GM18517 (cell line): ENCODE measurements around the gene TUBB4B.

ENCODE experiments used
- ATAC-seq: cut with Tn5 transposase; IDR thresholded peaks from one replicate; pipeline ENCODE4 v1.9.1; 2021; ENCODE audit warnings: mild to moderate bottlenecking, moderate library complexity; ENCODE audit not compliant: unreplicated experiment

TUBB4B gene

DNA sequence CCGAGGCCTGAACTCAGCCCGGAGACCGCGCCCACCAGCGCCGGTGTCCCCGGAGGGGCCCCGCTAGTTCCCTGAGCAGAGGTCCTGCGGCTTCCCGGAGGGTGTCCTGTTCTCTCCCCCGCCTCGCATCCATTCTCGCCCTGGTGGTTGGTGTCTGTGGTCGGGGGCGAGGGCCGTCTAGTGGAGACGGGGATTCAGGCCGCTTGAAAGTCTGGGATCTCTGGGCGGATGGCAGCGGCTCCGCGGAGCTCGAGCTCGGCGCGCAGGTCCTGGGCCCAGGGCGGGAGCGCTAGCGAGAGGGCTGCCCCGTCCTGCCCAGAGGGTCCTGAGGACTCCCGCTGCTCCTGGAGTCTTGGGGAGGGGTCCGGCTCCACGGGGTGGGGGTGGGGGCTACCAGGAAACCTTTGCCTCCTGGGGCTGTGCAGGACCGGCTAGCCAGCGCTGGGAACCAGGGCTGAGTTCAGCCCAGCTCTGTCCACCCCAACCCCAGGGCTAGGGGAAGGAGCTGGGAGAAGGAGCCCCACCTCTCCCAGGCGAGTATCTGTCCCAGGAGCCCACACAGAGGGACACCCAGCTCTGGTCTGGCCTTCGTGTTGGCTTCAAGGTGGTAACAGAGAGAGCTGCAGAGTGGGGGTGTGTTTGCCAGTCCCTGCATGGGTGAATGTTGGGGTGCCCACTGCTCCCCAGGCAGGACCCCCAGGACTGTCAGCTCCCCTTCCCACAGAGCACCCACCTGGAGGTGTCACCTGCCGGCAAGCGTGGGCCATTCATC, 40.4 kb downstream of the TUBB4B start:
- ATAC-seq: no peak

GRCh38 chr9:137286975-137287383, 45.9 kb downstream of the TUBB4B start:
- ATAC-seq: no peak

DNA sequence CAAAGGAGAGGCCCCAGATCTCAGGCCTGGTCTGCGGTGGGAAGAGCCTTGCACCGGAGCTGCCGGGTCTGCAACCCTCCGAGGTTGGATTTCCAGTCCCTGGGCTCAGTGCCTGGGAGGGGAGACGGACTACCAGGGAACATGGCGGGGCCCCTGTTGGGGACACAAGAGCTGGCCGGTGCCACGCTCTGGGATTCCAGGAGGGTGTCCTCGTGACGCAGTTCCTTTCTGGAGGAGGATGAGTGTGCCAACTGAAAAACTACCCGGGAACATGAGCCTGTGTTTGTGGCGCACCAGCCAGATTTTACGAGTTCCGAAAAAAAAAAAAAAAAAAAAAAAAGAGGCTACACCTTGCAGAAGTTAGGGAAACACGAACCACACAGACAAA, 52.0 kb downstream of the TUBB4B start:
- no peak for ATAC-seq
